Muscle of leg (tissue), 11 donors: ENCODE measurements around the gene ATF7. TPM values are rescaled to one million over a fixed set of nuclear protein-coding genes. Genes with fewer than 3 reads are reported as not detected.
"Not testable (repeated sequence)": the region's sequence is repeated elsewhere in the genome, so short reads cannot be mapped to it uniquely, and the experiment has no call there.

ENCODE experiments used
- DNase-seq: peaks from one replicate; pipeline ENCODE4 v3.0.0; 2013
- H3K27ac ChIP-seq: one replicate; pipeline ENCODE4 v1.5.1; 2013; ENCODE audit warnings: mild to moderate bottlenecking, low read length, control low read depth
- H3K27me3 ChIP-seq: one replicate; pipeline ENCODE4 v1.6.1; 2013; ENCODE audit warnings: low read length; ENCODE audit not compliant: control insufficient read depth, insufficient read depth
- H3K36me3 ChIP-seq: one replicate; pipeline ENCODE4 v1.6.1; 2013; ENCODE audit warnings: low read length; ENCODE audit not compliant: control insufficient read depth, insufficient read depth
- H3K4me1 ChIP-seq: one replicate; pipeline ENCODE4 v1.6.1; 2013; ENCODE audit warnings: low read length; ENCODE audit not compliant: control insufficient read depth, insufficient read depth
- H3K4me3 ChIP-seq: one replicate; pipeline ENCODE4 v1.5.1; 2013; ENCODE audit warnings: low read length, control low read depth
- H3K9me3 ChIP-seq: replicated peaks from 2 replicates; pipeline ENCODE4 v1.6.1; 2013; ENCODE audit warnings: low read depth, low read length; ENCODE audit not compliant: control insufficient read depth
- WGBS: methylation state at CpG from one replicate; pipeline ENCODE4 v1.1.5; 2013; ENCODE audit warnings: missing lambda C conversion rate; ENCODE audit not compliant: insufficient coverage; 5-methylcytosine and 5-hydroxymethylcytosine counted together
- polyA plus RNA-seq, 8 donors: library from polyadenylated mRNA; unstranded; fragments of 120-200 nt; gene quantifications; one replicate each; pipeline versions ENCODE4 v1.2.1 to v1.2.3, GENCODE V29; 2013; ENCODE audit warnings: inconsistent platforms in 1 of 8, low replicate concordance in 1 of 8; ENCODE audit not compliant: insufficient read length in 8 of 8, insufficient read depth in 1 of 8
- total RNA-seq: library from RNA; stranded (reverse); fragments of 120-200 nt; gene quantifications from one replicate; pipeline ENCODE4 v1.2.4, GENCODE V29; 2013

ATF7 gene
- total and polyA plus RNA-seq, 9 donors = 18.8 to 53.5 (median 46.3) TPM

- no peak overlapping the region for H3K4me3 ChIP-seq
- no peak for DNase-seq
- H3K27ac ChIP-seq = no peak overlapping the region
- H3K27me3 ChIP-seq = no peaks in the 10 kb centered on the region
- no peaks in the 10 kb centered on the region for H3K9me3 ChIP-seq
- H3K4me1 ChIP-seq = peaks cover 3% of the 10 kb centered on the region
- H3K36me3 ChIP-seq = peaks cover 17% of the 10 kb centered on the region
- WGBS = no CpG with 5 or more reads among the region's 3 CpGs
These were observed 50.5 kb downstream of the ATF7 start for GRCh38 chr12:53575502-53576249.

DNA sequence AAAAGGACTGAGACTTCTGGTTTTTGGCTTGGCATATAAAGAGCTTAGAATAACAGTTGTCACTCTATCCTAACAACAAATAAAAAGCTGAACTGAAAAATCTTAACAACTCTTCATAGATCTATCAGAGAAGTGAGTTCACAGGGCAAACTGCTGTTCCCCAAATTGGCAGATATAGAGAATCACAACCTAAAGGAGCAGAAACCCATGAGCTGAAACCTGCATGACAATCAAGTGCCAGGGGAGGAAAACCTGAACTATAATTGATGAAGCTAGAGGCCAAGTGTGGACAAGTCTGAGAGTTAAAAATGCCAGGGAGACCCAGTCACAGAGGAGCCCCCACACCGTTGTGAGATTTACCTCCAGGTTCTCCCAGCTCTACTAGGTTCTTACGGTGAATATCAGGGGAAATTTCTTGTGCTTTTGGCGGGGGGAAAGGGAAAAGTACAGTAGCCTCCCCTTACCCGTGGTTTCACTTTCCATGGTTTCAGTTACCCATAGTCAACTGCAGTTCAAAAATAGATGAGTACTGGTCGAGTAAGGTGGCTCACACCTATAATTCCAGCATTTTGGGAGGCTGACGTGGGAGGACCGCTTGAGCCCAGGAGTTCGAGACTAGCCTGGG is 53.9 kb downstream of the ATF7 start:
- H3K4me3 ChIP-seq = no peak overlapping the region
- 100% methylated on average over 2 of the region's 8 CpGs for WGBS
- DNase-seq = no peak
- H3K9me3 ChIP-seq = no peaks in the 10 kb centered on the region
- peaks cover 16% of the 10 kb centered on the region for H3K36me3 ChIP-seq
- H3K27me3 ChIP-seq = no peaks in the 10 kb centered on the region
- no peak overlapping the region for H3K27ac ChIP-seq
- peaks cover 10% of the 10 kb centered on the region for H3K4me1 ChIP-seq

- Histone ChIP-seq H3K27ac (no peak overlapping the region), H3K36me3 (peaks cover 8% of the 10 kb centered on the region), H3K9me3 (no peaks in the 10 kb centered on the region), H3K27me3 (no peaks in the 10 kb centered on the region), H3K4me1 (peaks cover 9% of the 10 kb centered on the region), H3K4me3 (no peak overlapping the region)
- DNase-seq = no peak
- whole genome bisulfite sequencing = no CpG with 5 or more reads among the region's 2 CpGs
These were observed 54.9 kb downstream of the ATF7 start for GRCh38 chr12:53571295-53571694.

- no peaks in the 10 kb centered on the region for H3K27me3 ChIP-seq
- H3K4me3 ChIP-seq = no peak overlapping the region
- WGBS = no CpG with 5 or more reads among the region's 2 CpGs
- H3K27ac ChIP-seq = no peak overlapping the region
- H3K4me1 ChIP-seq = peaks cover 10% of the 10 kb centered on the region
- no peak for DNase-seq
- peaks cover 6% of the 10 kb centered on the region for H3K36me3 ChIP-seq
- H3K9me3 ChIP-seq = no peaks in the 10 kb centered on the region
These were observed 57.2 kb downstream of the ATF7 start for GRCh38 chr12:53568809-53569557.

- peaks cover 6% of the 10 kb centered on the region for H3K36me3 ChIP-seq
- no peaks in the 10 kb centered on the region for H3K9me3 ChIP-seq
- no peak overlapping the region for H3K4me3 ChIP-seq
- H3K27ac ChIP-seq = no peak overlapping the region
- no peak for DNase-seq
- 80% methylated on average over 1 of the region's 6 CpGs for WGBS
- no peaks in the 10 kb centered on the region for H3K27me3 ChIP-seq
- peaks cover 10% of the 10 kb centered on the region for H3K4me1 ChIP-seq
These were observed 58.0 kb downstream of the ATF7 start for GRCh38 chr12:53567961-53568808.

- WGBS = no CpG with 5 or more reads among the region's 5 CpGs
- H3K36me3 ChIP-seq, H3K9me3 ChIP-seq, DNase-seq, H3K4me1 ChIP-seq, H3K27ac ChIP-seq, H3K4me3 ChIP-seq, H3K27me3 ChIP-seq: not testable (repeated sequence)
These were observed 60.8 kb downstream of the ATF7 start for GRCh38 chr12:53565376-53565775.

GRCh38 chr12:53564941-53565340 is 61.2 kb downstream of the ATF7 start:
- Histone ChIP-seq H3K27ac (no peak overlapping the region), H3K4me3 (no peak overlapping the region), H3K36me3 (peaks cover 2% of the 10 kb centered on the region), H3K4me1 (peaks cover 10% of the 10 kb centered on the region), H3K27me3 (no peaks in the 10 kb centered on the region), H3K9me3 (no peaks in the 10 kb centered on the region)
- DNase-seq = peak; percentile 63

DNA sequence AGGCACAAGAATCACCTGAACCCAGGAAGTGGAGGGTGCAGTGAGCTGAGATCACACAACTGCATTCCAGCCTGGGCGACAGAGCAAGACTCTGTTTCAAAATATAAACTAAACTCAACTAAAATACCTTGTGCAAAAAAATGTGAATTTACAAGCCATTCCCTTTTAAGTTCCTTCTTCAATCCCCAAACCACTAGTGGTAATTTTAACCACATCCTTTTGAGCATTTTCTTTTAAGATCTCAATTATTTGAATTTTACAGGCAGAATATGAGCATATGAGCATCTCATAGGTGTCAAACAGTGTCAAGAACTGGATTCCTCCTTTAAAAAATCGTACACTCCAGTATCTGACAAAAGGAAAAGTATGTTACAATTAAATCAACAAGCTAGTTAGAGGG is 61.9 kb downstream of the ATF7 start:
- no peak overlapping the region for H3K27ac ChIP-seq
- no peak for DNase-seq
- WGBS = no CpG with 5 or more reads among the region's 2 CpGs
- peaks cover 10% of the 10 kb centered on the region for H3K4me1 ChIP-seq
- no peaks in the 10 kb centered on the region for H3K9me3 ChIP-seq
- H3K27me3 ChIP-seq = no peaks in the 10 kb centered on the region
- peaks cover 2% of the 10 kb centered on the region for H3K36me3 ChIP-seq
- H3K4me3 ChIP-seq = no peak overlapping the region

DNA sequence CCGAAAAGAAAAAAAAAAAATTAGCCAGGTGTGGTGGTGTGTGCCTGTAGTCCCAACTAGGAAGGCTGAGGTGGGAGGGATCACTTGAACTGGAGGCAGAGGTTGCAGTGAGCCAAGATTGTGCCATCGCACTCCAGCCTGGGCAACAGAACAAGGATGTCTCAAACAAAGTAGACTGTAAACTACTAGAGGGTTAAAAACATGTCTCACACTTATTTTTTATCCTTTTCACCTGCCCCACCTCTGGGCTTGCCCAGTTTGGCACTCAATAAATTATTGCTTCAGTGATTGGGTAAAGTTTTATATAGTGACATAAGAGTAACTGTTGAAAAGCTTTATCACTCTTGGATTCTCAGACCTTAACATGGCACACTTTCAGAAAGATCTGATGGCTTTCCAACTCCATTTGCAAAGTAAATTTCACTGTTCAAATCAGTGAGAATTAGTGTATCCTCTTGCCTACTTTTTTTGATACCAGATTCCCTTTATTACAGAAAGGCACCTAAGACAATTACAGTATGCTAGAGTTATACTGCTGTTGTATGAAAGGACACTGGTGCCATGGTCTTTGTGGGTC is 62.6 kb downstream of the ATF7 start:
- Histone ChIP-seq H3K36me3 (peaks cover 2% of the 10 kb centered on the region), H3K4me1 (peaks cover 3% of the 10 kb centered on the region), H3K27me3 (no peaks in the 10 kb centered on the region), H3K4me3 (no peak overlapping the region), H3K9me3 (no peaks in the 10 kb centered on the region), H3K27ac (no peak overlapping the region)
- WGBS = no CpG with 5 or more reads among the region's 2 CpGs
- no peak for DNase-seq
